Measurements from ENCODE around the gene KCNC2. TPM values are rescaled to one million over a fixed set of nuclear protein-coding genes. Genes with fewer than 3 reads are reported as not detected.
A peak's percentile ranks its signal among the peaks of the same experiment; 100 is the strongest.

Gene KCNC2
- polyA plus RNA-seq (6.7 and 7.4 TPM in 2 replicates), polyA minus RNA-seq (7.5 and 7.8 TPM in 2 replicates)

DNA sequence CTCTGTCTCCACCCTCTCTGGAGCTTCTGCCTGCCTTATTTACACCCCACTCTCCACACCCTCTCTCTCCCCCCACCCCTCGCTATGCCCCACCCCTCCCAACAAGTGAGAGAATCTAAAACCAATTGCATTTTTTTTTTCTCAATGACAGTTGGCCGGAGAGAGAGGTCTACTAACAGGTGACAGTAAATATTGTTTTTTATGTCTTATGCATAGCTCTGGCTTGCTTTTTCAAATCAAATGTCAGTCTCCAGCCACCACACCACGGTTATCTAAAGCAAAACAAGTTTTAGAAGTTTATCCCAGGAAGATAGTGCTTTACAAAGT, at the start of gene KCNC2:
TSS of gene KCNC2 (minus strand) at position 28 of the 327 bp plus-strand sequence.
- H4K20me1 ChIP-seq (ENCODE audit: insufficient read depth): no peaks in the 10 kb centered on the region
- peak within 1 kb of the TSS; percentile 78 for H3K4me3 ChIP-seq (ENCODE audit: low read length)
- peak within 1 kb of the TSS; percentile 53 for H3K4me2 ChIP-seq (ENCODE audit: low read length)
- TF ChIP-seq TAF1 (IDR thresholded peaks at IDR 0.05; ENCODE audit: low read depth) (no peak), EP300 (conservative IDR thresholded peaks at IDR 0.05; ENCODE audit: poor library complexity, severe bottlenecking) (no peak), RAD21 (conservative IDR thresholded peaks at IDR 0.05) (no peak), SMC3 (conservative IDR thresholded peaks at IDR 0.05; ENCODE audit: poor library complexity) (no peak), MXI1 (conservative IDR thresholded peaks at IDR 0.05; ENCODE audit: poor library complexity, severe bottlenecking) (no peak), POLR2AphosphoS5 (IDR thresholded peaks at IDR 0.05) (no peak)
- TF ChIP-seq, protein P1, sequence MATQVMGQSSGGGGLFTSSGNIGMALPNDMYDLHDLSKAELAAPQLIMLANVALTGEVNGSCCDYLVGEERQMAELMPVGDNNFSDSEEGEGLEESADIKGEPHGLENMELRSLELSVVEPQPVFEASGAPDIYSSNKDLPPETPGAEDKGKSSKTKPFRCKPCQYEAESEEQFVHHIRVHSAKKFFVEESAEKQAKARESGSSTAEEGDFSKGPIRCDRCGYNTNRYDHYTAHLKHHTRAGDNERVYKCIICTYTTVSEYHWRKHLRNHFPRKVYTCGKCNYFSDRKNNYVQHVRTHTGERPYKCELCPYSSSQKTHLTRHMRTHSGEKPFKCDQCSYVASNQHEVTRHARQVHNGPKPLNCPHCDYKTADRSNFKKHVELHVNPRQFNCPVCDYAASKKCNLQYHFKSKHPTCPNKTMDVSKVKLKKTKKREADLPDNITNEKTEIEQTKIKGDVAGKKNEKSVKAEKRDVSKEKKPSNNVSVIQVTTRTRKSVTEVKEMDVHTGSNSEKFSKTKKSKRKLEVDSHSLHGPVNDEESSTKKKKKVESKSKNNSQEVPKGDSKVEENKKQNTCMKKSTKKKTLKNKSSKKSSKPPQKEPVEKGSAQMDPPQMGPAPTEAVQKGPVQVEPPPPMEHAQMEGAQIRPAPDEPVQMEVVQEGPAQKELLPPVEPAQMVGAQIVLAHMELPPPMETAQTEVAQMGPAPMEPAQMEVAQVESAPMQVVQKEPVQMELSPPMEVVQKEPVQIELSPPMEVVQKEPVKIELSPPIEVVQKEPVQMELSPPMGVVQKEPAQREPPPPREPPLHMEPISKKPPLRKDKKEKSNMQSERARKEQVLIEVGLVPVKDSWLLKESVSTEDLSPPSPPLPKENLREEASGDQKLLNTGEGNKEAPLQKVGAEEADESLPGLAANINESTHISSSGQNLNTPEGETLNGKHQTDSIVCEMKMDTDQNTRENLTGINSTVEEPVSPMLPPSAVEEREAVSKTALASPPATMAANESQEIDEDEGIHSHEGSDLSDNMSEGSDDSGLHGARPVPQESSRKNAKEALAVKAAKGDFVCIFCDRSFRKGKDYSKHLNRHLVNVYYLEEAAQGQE (IDR thresholded peaks at IDR 0.05; ENCODE audit: borderline replicate concordance): no peak
- H3K79me2 ChIP-seq (replicated peaks; ENCODE audit: insufficient read depth, low read length): no peaks in the 10 kb centered on the region
- H3K9me2 ChIP-seq (ENCODE audit: insufficient read depth, low read length): no peaks in the 10 kb centered on the region
- no peaks in the 10 kb centered on the region for H3F3A ChIP-seq (ENCODE audit: insufficient read depth, low read length, poor library complexity, severe bottlenecking)
- H3K27ac ChIP-seq (ENCODE audit: low read length): no peak within 1 kb of the TSS
- H3K9me3 ChIP-seq (ENCODE audit: low read length): no peaks in the 10 kb centered on the region
- peak within 1 kb of the TSS; percentile 30 for H2AFZ ChIP-seq (ENCODE audit: low read depth, low read length)
- H3K36me3 ChIP-seq (ENCODE audit: insufficient read depth, low read length): no peaks in the 10 kb centered on the region
- peak within 1 kb of the TSS; percentile 56 for H3K9ac ChIP-seq (ENCODE audit: low read length)
- peaks cover 45% of the 10 kb centered on the region for H3K27me3 ChIP-seq (ENCODE audit: insufficient read depth, low read depth, low read length)

DNA sequence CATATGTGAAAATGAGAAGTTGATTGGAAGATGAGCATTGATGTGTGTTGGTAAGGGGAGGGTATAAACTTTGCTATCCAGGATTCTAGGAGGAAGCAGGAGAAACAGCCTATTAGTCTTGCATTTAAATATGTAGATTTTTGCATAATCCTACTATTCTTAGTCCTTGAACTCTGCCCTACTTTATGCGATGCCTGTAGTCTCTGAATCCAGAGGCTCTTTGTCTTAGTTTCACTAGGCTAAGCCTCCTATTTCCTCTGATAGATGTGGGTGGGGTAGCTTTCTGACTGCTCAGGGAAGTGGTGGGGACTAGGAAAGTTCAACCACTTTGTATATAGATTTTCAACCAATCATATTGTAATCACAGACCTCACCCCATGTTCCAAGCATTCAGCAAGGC, 49.5 kb upstream of the KCNC2 start:
- no peaks in the 10 kb centered on the region for H3K36me3 ChIP-seq (ENCODE audit: insufficient read depth, low read length)
- H4K20me1 ChIP-seq (ENCODE audit: insufficient read depth): no peaks in the 10 kb centered on the region
- no peaks in the 10 kb centered on the region for H3K27me3 ChIP-seq (ENCODE audit: insufficient read depth, low read depth, low read length)
- H3K9me3 ChIP-seq (ENCODE audit: low read length): no peaks in the 10 kb centered on the region
- no peak overlapping the region for H3K9ac ChIP-seq (ENCODE audit: low read length)
- no peaks in the 10 kb centered on the region for H3K79me2 ChIP-seq (replicated peaks; ENCODE audit: insufficient read depth, low read length)
- H3K9me2 ChIP-seq (ENCODE audit: insufficient read depth, low read length): no peaks in the 10 kb centered on the region
- H2AFZ ChIP-seq (ENCODE audit: low read depth, low read length): no peak overlapping the region
- H3K4me2 ChIP-seq (ENCODE audit: low read length): no peak overlapping the region
- H3F3A ChIP-seq (ENCODE audit: insufficient read depth, low read length, poor library complexity, severe bottlenecking): no peaks in the 10 kb centered on the region
- no peak overlapping the region for H3K4me3 ChIP-seq (ENCODE audit: low read length)
- no peak overlapping the region for H3K27ac ChIP-seq (ENCODE audit: low read length)
- TF ChIP-seq POLR2AphosphoS5 (IDR thresholded peaks at IDR 0.05): no peak
- no peak for TF ChIP-seq EZH2 (IDR thresholded peaks at IDR 0.05; ENCODE audit: borderline replicate concordance, insufficient read depth, low read length, poor library complexity, severe bottlenecking)
- TF ChIP-seq RAD21 (conservative IDR thresholded peaks at IDR 0.05): no peak
- TF ChIP-seq, protein P1 (IDR thresholded peaks at IDR 0.05; ENCODE audit: borderline replicate concordance): no peak
- no peak for TF ChIP-seq EP300 (conservative IDR thresholded peaks at IDR 0.05; ENCODE audit: poor library complexity, severe bottlenecking)
- TF ChIP-seq TAF1 (IDR thresholded peaks at IDR 0.05; ENCODE audit: low read depth): no peak
- TF ChIP-seq, protein P2, sequence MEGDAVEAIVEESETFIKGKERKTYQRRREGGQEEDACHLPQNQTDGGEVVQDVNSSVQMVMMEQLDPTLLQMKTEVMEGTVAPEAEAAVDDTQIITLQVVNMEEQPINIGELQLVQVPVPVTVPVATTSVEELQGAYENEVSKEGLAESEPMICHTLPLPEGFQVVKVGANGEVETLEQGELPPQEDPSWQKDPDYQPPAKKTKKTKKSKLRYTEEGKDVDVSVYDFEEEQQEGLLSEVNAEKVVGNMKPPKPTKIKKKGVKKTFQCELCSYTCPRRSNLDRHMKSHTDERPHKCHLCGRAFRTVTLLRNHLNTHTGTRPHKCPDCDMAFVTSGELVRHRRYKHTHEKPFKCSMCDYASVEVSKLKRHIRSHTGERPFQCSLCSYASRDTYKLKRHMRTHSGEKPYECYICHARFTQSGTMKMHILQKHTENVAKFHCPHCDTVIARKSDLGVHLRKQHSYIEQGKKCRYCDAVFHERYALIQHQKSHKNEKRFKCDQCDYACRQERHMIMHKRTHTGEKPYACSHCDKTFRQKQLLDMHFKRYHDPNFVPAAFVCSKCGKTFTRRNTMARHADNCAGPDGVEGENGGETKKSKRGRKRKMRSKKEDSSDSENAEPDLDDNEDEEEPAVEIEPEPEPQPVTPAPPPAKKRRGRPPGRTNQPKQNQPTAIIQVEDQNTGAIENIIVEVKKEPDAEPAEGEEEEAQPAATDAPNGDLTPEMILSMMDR (IDR thresholded peaks at IDR 0.05; ENCODE audit: poor library complexity, severe bottlenecking): no peak
- no peak for TF ChIP-seq SMC3 (conservative IDR thresholded peaks at IDR 0.05; ENCODE audit: poor library complexity)
